HEK293T (cell line): Measurements from ENCODE around the gene E2F3.

ENCODE experiments used
- BHLHE40 ChIP-seq: fragments of 450-650 bp; IDR thresholded peaks from 2 replicates; pipeline ENCODE4 v1.6.1; 2016; ENCODE audit warnings: mild to moderate bottlenecking, moderate library complexity, borderline replicate concordance
- FOXK2 ChIP-seq: fragments of 450-650 bp; IDR thresholded peaks from 2 replicates; pipeline ENCODE4 v1.6.1; 2016; ENCODE audit warnings: mild to moderate bottlenecking
- NFRKB ChIP-seq: fragments of 450-650 bp; IDR thresholded peaks from 2 replicates; pipeline ENCODE4 v1.6.1; 2016; ENCODE audit warnings: mild to moderate bottlenecking, moderate library complexity
- SP1 ChIP-seq: fragments of 450-650 bp; IDR thresholded peaks from 2 replicates; pipeline ENCODE4 v1.6.1; 2017
- TARDBP ChIP-seq: fragments of 450-650 bp; IDR thresholded peaks from 2 replicates; pipeline ENCODE4 v1.6.1; 2016

- TF ChIP-seq BHLHE40: no peak
- no peak for TF ChIP-seq TARDBP
- TF ChIP-seq FOXK2: no peak
- TF ChIP-seq SP1: no peak
- TF ChIP-seq NFRKB: no peak
Observed at GRCh38 chr6:20409427-20409971, 7.8 kb downstream of the E2F3 start.
